SK-N-SH treated with all-trans-retinoic acid at 6 μM for 48 hours (cell line): Measurements from ENCODE around the gene EDEM2.
"Not testable (repeated sequence)": the region's sequence is repeated elsewhere in the genome, so short reads cannot be mapped to it uniquely, and the experiment has no call there.

Source experiments
- ATAC-seq: fragments of 200-7000 bp; cut with Tn5 transposase; 3 replicates; pipeline ENCODE4 v1.9.1; 2020; ENCODE audit warnings: mild to moderate bottlenecking, moderate library complexity
- ARNTL ChIP-seq: fragments of 450-650 bp; formaldehyde crosslinking; IDR thresholded peaks from 2 replicates; pipeline ENCODE4 v1.5.0; 2020; ENCODE audit warnings: low read depth, mild to moderate bottlenecking, moderate library complexity, borderline replicate concordance
- ESRRG ChIP-seq: fragments of 250-450 bp; sonication (Bioruptor Pico); IDR thresholded peaks from 2 replicates; pipeline ENCODE4 v1.6.1; 2021; ENCODE audit warnings: mild to moderate bottlenecking
- GLIS3 ChIP-seq: fragments of 250-450 bp; sonication (Bioruptor Pico); IDR thresholded peaks from 2 replicates; pipeline ENCODE4 v1.5.0; 2020; ENCODE audit warnings: mild to moderate bottlenecking, moderate library complexity
- ISL1 ChIP-seq: fragments of 250-450 bp; sonication (Bioruptor Pico); IDR thresholded peaks from 2 replicates; pipeline ENCODE4 v2.1.2; 2022; ENCODE audit warnings: mild to moderate bottlenecking, moderate library complexity
- OSR1 ChIP-seq: fragments of 250-450 bp; sonication (Bioruptor Pico); IDR thresholded peaks from 2 replicates; pipeline ENCODE4 v1.8.0; 2022; ENCODE audit warnings: moderate library complexity, mild to moderate bottlenecking, inconsistent platforms
- PPARA ChIP-seq: fragments of 250-450 bp; sonication (Bioruptor Pico); IDR thresholded peaks from 2 replicates; pipeline ENCODE4 v1.5.0; 2020; ENCODE audit warnings: mild to moderate bottlenecking, borderline replicate concordance
- RARB ChIP-seq: fragments of 250-450 bp; sonication (Bioruptor Pico); IDR thresholded peaks from 2 replicates; pipeline ENCODE4 v1.8.0; 2021; ENCODE audit warnings: mild to moderate bottlenecking, moderate library complexity
- SNAI2 ChIP-seq: fragments of 250-450 bp; sonication (Bioruptor Pico); IDR thresholded peaks from 2 replicates; pipeline ENCODE4 v1.5.0; 2020; ENCODE audit warnings: mild to moderate bottlenecking, moderate library complexity
- TCF4 ChIP-seq: fragments of 250-450 bp; sonication (Bioruptor Pico); IDR thresholded peaks from 2 replicates; pipeline ENCODE4 v1.8.0; 2021; ENCODE audit warnings: mild to moderate bottlenecking, moderate library complexity, borderline replicate concordance
- TOX ChIP-seq: fragments of 250-450 bp; sonication (Bioruptor Pico); IDR thresholded peaks from 2 replicates; pipeline ENCODE4 v1.8.0; 2021; ENCODE audit warnings: mild to moderate bottlenecking, moderate library complexity, borderline replicate concordance
- ZC3H10 ChIP-seq: fragments of 250-450 bp; sonication (Bioruptor Pico); IDR thresholded peaks from 2 replicates; pipeline ENCODE4 v1.5.1; 2021; ENCODE audit warnings: mild to moderate bottlenecking, moderate library complexity
- ZFP3 ChIP-seq: fragments of 250-450 bp; sonication (Bioruptor Pico); IDR thresholded peaks from 2 replicates; pipeline ENCODE4 v1.5.0; 2020; ENCODE audit warnings: mild to moderate bottlenecking, moderate library complexity
- ZNF565 ChIP-seq: fragments of 450-650 bp; formaldehyde crosslinking; conservative IDR thresholded peaks from 2 replicates; pipeline ENCODE4 v1.5.0; 2020; ENCODE audit warnings: low read depth, mild to moderate bottlenecking, moderate library complexity
- ZNF70 ChIP-seq: fragments of 450-650 bp; formaldehyde crosslinking; IDR thresholded peaks from 2 replicates; pipeline ENCODE4 v1.5.0; 2020; ENCODE audit warnings: mild to moderate bottlenecking, moderate library complexity
- ZNF8 ChIP-seq: fragments of 450-650 bp; formaldehyde crosslinking; IDR thresholded peaks from 2 replicates; pipeline ENCODE4 v1.5.0; 2020; ENCODE audit warnings: mild to moderate bottlenecking, moderate library complexity
- TF ChIP-seq, protein P1 (sequence below): fragments of 250-450 bp; sonication (Bioruptor Pico); IDR thresholded peaks from 2 replicates; pipeline ENCODE4 v1.5.1; 2021; ENCODE audit warnings: mild to moderate bottlenecking, moderate library complexity
- TF ChIP-seq, protein P2 (sequence below): fragments of 250-450 bp; sonication (Bioruptor Pico); IDR thresholded peaks from 2 replicates; pipeline ENCODE4 v1.8.0; 2021; ENCODE audit warnings: low read depth, mild to moderate bottlenecking, moderate library complexity, borderline replicate concordance
- TF ChIP-seq, protein P3 (sequence below): fragments of 250-450 bp; sonication (Bioruptor Pico); IDR thresholded peaks from 2 replicates; pipeline ENCODE4 v1.5.0; 2020; ENCODE audit warnings: mild to moderate bottlenecking, moderate library complexity
- TF ChIP-seq, protein P4 (sequence below): fragments of 250-450 bp; sonication (Bioruptor Pico); IDR thresholded peaks from 2 replicates; pipeline ENCODE4 v1.8.0; 2020; ENCODE audit warnings: mild to moderate bottlenecking, moderate library complexity, borderline replicate concordance
- TF ChIP-seq, protein P5 (sequence below): fragments of 250-450 bp; sonication (Bioruptor Pico); IDR thresholded peaks from 2 replicates; pipeline ENCODE4 v1.5.1; 2020; ENCODE audit warnings: low read depth, mild to moderate bottlenecking, moderate library complexity

Gene EDEM2

DNA sequence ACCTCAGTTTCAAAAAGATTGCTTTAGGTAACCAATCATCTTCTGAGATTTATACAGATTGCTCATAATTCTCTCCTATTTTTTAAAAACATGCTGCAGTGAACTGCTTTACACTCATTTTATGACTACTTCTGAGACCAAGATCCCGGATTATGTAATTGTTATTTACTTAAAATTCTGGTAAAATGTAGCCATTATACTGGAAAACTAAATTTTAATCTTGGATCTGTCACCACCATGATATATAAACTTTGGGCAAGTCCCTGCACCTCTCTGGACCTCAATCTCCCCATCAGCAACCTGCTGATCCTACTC, 24.3 kb upstream of the EDEM2 start:
- TF ChIP-seq ISL1 (CRISPR knock-in tag) (no peak), PPARA (CRISPR knock-in tag) (no peak), ZNF565 (no peak), OSR1 (no peak), ARNTL (CRISPR knock-in tag) (no peak), ZNF70 (CRISPR knock-in tag) (no peak), ZC3H10 (no peak), TOX (CRISPR knock-in tag) (no peak), GLIS3 (CRISPR knock-in tag) (no peak), RARB (CRISPR knock-in tag) (no peak), ZNF8 (CRISPR knock-in tag) (no peak), ZFP3 (no peak), TCF4 (CRISPR knock-in tag) (no peak), ESRRG (no peak), SNAI2 (CRISPR knock-in tag) (no peak)
- TF ChIP-seq, protein P1, sequence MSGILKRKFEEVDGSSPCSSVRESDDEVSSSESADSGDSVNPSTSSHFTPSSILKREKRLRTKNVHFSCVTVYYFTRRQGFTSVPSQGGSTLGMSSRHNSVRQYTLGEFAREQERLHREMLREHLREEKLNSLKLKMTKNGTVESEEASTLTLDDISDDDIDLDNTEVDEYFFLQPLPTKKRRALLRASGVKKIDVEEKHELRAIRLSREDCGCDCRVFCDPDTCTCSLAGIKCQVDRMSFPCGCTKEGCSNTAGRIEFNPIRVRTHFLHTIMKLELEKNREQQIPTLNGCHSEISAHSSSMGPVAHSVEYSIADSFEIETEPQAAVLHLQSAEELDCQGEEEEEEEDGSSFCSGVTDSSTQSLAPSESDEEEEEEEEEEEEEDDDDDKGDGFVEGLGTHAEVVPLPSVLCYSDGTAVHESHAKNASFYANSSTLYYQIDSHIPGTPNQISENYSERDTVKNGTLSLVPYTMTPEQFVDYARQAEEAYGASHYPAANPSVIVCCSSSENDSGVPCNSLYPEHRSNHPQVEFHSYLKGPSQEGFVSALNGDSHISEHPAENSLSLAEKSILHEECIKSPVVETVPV (CRISPR knock-in tag): no peak
- TF ChIP-seq, protein P2, sequence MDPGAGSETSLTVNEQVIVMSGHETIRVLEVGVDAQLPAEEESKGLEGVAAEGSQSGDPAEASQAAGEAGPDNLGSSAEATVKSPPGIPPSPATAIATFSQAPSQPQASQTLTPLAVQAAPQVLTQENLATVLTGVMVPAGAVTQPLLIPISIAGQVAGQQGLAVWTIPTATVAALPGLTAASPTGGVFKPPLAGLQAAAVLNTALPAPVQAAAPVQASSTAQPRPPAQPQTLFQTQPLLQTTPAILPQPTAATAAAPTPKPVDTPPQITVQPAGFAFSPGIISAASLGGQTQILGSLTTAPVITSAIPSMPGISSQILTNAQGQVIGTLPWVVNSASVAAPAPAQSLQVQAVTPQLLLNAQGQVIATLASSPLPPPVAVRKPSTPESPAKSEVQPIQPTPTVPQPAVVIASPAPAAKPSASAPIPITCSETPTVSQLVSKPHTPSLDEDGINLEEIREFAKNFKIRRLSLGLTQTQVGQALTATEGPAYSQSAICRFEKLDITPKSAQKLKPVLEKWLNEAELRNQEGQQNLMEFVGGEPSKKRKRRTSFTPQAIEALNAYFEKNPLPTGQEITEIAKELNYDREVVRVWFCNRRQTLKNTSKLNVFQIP (CRISPR knock-in tag): no peak
- TF ChIP-seq, protein P3, sequence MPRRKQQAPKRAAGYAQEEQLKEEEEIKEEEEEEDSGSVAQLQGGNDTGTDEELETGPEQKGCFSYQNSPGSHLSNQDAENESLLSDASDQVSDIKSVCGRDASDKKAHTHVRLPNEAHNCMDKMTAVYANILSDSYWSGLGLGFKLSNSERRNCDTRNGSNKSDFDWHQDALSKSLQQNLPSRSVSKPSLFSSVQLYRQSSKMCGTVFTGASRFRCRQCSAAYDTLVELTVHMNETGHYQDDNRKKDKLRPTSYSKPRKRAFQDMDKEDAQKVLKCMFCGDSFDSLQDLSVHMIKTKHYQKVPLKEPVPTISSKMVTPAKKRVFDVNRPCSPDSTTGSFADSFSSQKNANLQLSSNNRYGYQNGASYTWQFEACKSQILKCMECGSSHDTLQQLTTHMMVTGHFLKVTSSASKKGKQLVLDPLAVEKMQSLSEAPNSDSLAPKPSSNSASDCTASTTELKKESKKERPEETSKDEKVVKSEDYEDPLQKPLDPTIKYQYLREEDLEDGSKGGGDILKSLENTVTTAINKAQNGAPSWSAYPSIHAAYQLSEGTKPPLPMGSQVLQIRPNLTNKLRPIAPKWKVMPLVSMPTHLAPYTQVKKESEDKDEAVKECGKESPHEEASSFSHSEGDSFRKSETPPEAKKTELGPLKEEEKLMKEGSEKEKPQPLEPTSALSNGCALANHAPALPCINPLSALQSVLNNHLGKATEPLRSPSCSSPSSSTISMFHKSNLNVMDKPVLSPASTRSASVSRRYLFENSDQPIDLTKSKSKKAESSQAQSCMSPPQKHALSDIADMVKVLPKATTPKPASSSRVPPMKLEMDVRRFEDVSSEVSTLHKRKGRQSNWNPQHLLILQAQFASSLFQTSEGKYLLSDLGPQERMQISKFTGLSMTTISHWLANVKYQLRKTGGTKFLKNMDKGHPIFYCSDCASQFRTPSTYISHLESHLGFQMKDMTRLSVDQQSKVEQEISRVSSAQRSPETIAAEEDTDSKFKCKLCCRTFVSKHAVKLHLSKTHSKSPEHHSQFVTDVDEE (CRISPR knock-in tag): no peak
- TF ChIP-seq, protein P4, sequence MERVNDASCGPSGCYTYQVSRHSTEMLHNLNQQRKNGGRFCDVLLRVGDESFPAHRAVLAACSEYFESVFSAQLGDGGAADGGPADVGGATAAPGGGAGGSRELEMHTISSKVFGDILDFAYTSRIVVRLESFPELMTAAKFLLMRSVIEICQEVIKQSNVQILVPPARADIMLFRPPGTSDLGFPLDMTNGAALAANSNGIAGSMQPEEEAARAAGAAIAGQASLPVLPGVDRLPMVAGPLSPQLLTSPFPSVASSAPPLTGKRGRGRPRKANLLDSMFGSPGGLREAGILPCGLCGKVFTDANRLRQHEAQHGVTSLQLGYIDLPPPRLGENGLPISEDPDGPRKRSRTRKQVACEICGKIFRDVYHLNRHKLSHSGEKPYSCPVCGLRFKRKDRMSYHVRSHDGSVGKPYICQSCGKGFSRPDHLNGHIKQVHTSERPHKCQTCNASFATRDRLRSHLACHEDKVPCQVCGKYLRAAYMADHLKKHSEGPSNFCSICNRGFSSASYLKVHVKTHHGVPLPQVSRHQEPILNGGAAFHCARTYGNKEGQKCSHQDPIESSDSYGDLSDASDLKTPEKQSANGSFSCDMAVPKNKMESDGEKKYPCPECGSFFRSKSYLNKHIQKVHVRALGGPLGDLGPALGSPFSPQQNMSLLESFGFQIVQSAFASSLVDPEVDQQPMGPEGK (CRISPR knock-in tag): no peak
- TF ChIP-seq, protein P5, sequence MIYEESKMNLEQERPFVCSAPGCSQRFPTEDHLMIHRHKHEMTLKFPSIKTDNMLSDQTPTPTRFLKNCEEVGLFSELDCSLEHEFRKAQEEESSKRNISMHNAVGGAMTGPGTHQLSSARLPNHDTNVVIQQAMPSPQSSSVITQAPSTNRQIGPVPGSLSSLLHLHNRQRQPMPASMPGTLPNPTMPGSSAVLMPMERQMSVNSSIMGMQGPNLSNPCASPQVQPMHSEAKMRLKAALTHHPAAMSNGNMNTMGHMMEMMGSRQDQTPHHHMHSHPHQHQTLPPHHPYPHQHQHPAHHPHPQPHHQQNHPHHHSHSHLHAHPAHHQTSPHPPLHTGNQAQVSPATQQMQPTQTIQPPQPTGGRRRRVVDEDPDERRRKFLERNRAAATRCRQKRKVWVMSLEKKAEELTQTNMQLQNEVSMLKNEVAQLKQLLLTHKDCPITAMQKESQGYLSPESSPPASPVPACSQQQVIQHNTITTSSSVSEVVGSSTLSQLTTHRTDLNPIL (CRISPR knock-in tag): no peak
- ATAC-seq: no peak

DNA sequence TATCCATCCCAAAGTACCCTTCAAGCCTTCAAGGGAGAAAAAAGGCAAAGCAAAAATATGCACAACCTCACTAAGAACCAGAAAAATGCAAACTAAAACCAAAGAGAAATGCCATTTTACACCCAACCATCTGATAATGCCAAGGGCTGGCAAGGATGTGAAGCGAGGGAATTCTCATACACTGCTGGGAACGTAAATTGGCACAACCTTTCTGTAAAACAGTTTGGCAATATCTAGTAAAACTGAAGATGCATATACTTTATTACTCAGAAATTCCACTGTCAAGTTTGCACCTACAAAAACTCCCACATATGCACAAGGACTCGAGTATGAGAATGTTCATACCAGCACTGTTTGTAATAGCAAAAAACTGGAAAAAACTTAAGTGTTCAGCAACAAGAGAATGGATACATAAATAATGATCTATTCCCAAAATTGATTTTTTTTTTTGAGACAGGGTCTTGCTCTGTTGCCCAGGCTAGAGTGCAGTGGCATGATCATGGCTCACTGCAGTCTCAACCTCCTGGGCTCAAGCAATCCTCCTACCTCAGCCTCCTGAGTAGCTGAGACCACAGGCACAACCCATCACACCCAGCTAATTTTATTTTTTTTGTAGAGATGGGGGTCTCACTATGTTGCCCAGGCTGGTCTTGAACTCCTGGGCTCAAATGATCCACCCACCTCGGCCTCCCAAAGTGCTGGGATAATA, 21.7 kb upstream of the EDEM2 start:
- not testable (repeated sequence) for ATAC-seq

DNA sequence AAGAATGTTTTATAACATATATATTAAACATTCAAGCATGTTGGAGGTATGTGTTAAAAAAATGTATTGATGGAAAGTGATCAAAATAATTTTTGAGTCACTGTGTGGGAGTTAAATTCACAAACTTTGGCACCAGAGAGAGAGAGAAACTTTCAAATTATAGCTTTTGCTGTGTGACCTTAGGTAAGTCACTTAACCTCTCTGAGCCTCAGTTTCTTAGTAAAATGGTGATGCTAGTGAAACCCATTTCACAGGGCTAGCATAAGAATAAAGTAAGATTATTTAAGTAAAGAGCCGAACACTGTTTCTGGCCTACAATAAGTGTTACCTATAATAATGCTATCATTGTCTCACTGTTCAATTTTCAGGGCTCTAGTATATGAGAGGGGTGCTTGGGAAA, 20.7 kb upstream of the EDEM2 start:
- ATAC-seq: no peak
- TF ChIP-seq ZC3H10 (no peak), RARB (CRISPR knock-in tag) (no peak)

DNA sequence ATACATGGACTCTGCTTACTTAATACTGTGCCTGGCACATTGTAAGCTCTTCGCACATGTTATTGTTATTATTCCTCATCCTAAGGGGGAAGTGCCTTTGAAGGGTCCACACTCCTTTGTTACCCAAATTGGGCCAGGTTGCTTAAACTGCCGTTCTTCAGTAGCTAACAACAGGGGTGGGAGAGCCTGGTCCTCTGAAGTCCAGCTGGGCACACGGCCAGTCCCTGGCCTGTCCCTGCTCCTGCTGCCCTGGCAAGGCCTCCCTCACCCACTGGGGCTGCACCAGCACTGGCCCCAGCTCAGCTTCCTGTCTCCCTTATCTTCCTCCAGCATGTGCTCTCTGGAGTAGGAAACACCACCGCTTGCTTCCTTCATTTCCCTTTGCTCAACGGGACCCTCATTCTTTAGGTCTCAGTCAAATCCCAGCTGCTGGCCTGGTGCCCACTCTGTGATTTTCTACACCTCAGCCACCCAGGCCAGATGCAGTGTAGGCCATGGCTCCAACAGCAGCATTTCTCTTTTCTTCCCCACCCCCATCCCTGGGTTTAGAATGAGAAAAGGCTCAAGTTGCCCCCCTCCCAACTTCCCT, 19.2 kb upstream of the EDEM2 start:
- ATAC-seq: peak; percentile 66

More for the DNA sequence above, 19.2 kb upstream of the EDEM2 start:
- TF ChIP-seq PPARA (CRISPR knock-in tag) (no peak), TCF4 (CRISPR knock-in tag) (peak; percentile 39; the same call in 1 of the 2 replicates), SNAI2 (CRISPR knock-in tag) (no peak), ARNTL (CRISPR knock-in tag) (no peak)
- TF ChIP-seq, protein P5 (CRISPR knock-in tag): no peak
- TF ChIP-seq, protein P4 (CRISPR knock-in tag): no peak
